Liver (tissue), 9 donors: ENCODE measurements around the gene RAX2. TPM values are rescaled to one million over a fixed set of nuclear protein-coding genes. Genes with fewer than 3 reads are reported as not detected.

Experiments used
- DNase-seq: peaks from one replicate; pipeline ENCODE4 v3.0.0-alpha.2; 2017; ENCODE audit warnings: low spot score
- H3K27ac ChIP-seq, 2 donors: one replicate each; pipeline ENCODE4 v1.7.0; 2013; ENCODE audit warnings: inconsistent platforms in 2 of 2, low read length in 2 of 2, control low read depth in 1 of 2, low read depth in 1 of 2, mild to moderate bottlenecking in 1 of 2
- H3K27me3 ChIP-seq, 4 donors: one replicate each; pipeline versions ENCODE4 v1.6.1 to v1.7.0; 2013; ENCODE audit warnings: low read length in 3 of 4, inconsistent platforms in 1 of 4, mild to moderate bottlenecking in 1 of 4, moderate library complexity in 1 of 4; ENCODE audit not compliant: control insufficient read depth in 4 of 4, insufficient read depth in 4 of 4
- H3K36me3 ChIP-seq, 4 donors: one replicate each; pipeline versions ENCODE4 v1.6.1 to v1.7.0; 2013; ENCODE audit warnings: low read length in 3 of 4, mild to moderate bottlenecking in 3 of 4, low read depth in 1 of 4, moderate library complexity in 1 of 4; ENCODE audit not compliant: control insufficient read depth in 4 of 4, insufficient read depth in 3 of 4
- H3K4me1 ChIP-seq, 4 donors: one replicate each; pipeline versions ENCODE4 v1.6.1 to v1.7.0; 2013; ENCODE audit warnings: low read length in 3 of 4, mild to moderate bottlenecking in 3 of 4, moderate library complexity in 1 of 4; ENCODE audit not compliant: control insufficient read depth in 4 of 4, insufficient read depth in 4 of 4
- H3K4me3 ChIP-seq, 3 donors: one replicate each; pipeline versions ENCODE4 v1.6.1 to v1.7.0; 2013; ENCODE audit warnings: low read length in 3 of 3, control low read depth in 1 of 3, low read depth in 1 of 3, mild to moderate bottlenecking in 1 of 3
- H3K9ac ChIP-seq, 2 donors: one replicate each; pipeline ENCODE4 v1.7.0; 2013; ENCODE audit warnings: low read length in 2 of 2, mild to moderate bottlenecking in 2 of 2, moderate library complexity in 2 of 2, control low read depth in 1 of 2, low read depth in 1 of 2
- H3K9me3 ChIP-seq, 4 donors: one replicate each; pipeline versions ENCODE4 v1.6.1 to v1.7.0; 2013; ENCODE audit warnings: low read length in 3 of 4; ENCODE audit not compliant: control insufficient read depth in 4 of 4
- CTCF ChIP-seq: fragments of 150-350 bp; IDR thresholded peaks from 2 replicates; pipeline ENCODE4 v1.5.1; 2017; ENCODE audit warnings: improper control_type of control experiment, low read depth, low read length; ENCODE audit not compliant: missing input control
- EGR1 ChIP-seq, 2 donors: IDR thresholded peaks; 2 replicates each; pipeline ENCODE4 v1.6.1; 2016 to 2018; ENCODE audit warnings: antibody characterized with exemption in 2 of 2, low read depth in 2 of 2
- FOXA1 ChIP-seq: IDR thresholded peaks from 2 replicates; pipeline ENCODE4 v1.6.1; 2016; ENCODE audit warnings: antibody characterized with exemption
- FOXA2 ChIP-seq: IDR thresholded peaks from 2 replicates; pipeline ENCODE4 v1.6.1; 2016; ENCODE audit warnings: antibody characterized with exemption
- GABPA ChIP-seq, 2 donors: IDR thresholded peaks in 1 of 2; conservative IDR thresholded peaks in 1 of 2; 2 replicates each; pipeline ENCODE4 v1.6.1; 2016; ENCODE audit warnings: antibody characterized with exemption in 2 of 2, mild to moderate bottlenecking in 1 of 2, moderate library complexity in 1 of 2
- HNF4A ChIP-seq, 2 donors: conservative IDR thresholded peaks; 2 replicates each; pipeline ENCODE4 v1.6.1; 2016; ENCODE audit warnings: antibody characterized with exemption in 2 of 2, mild to moderate bottlenecking in 2 of 2
- HNF4G ChIP-seq: IDR thresholded peaks from 2 replicates; pipeline ENCODE4 v1.6.1; 2016; ENCODE audit warnings: antibody characterized with exemption
- JUND ChIP-seq, 2 donors: IDR thresholded peaks; 2 replicates each; pipeline ENCODE4 v1.6.1; 2016; ENCODE audit warnings: antibody characterized with exemption in 2 of 2
- MAX ChIP-seq: IDR thresholded peaks from 2 replicates; pipeline ENCODE4 v1.6.1; 2016; ENCODE audit warnings: antibody characterized with exemption
- NR2F2 ChIP-seq: IDR thresholded peaks from 2 replicates; pipeline ENCODE4 v1.6.1; 2016; ENCODE audit warnings: antibody characterized with exemption
- RAD21 ChIP-seq, 2 donors: IDR thresholded peaks; 2 replicates each; pipeline ENCODE4 v1.6.1; 2016; ENCODE audit warnings: antibody characterized with exemption in 2 of 2, mild to moderate bottlenecking in 2 of 2
- REST ChIP-seq: IDR thresholded peaks from 2 replicates; pipeline ENCODE4 v1.6.1; 2016; ENCODE audit warnings: antibody characterized with exemption, mild to moderate bottlenecking
- RXRA ChIP-seq, 2 donors: IDR thresholded peaks; 2 replicates each; pipeline ENCODE4 v1.6.1; 2017 to 2018; ENCODE audit warnings: antibody characterized with exemption in 2 of 2, mild to moderate bottlenecking in 1 of 2
- SP1 ChIP-seq: IDR thresholded peaks from 2 replicates; pipeline ENCODE4 v1.6.1; 2018; ENCODE audit warnings: antibody characterized with exemption, mild to moderate bottlenecking
- TAF1 ChIP-seq: conservative IDR thresholded peaks from 2 replicates; pipeline ENCODE4 v1.6.1; 2016; ENCODE audit warnings: antibody characterized with exemption, mild to moderate bottlenecking
- YY1 ChIP-seq: IDR thresholded peaks from 2 replicates; pipeline ENCODE4 v1.6.1; 2016; ENCODE audit warnings: antibody characterized with exemption, mild to moderate bottlenecking
- ZBTB33 ChIP-seq: IDR thresholded peaks from 2 replicates; pipeline ENCODE4 v1.6.1; 2016; ENCODE audit warnings: antibody characterized with exemption
- WGBS: extraction: QIAGEN DNeasy Blood & Tissue Kit; methylation state at CpG from one replicate; pipeline ENCODE4 v1.1.7; 2013; 5-methylcytosine and 5-hydroxymethylcytosine counted together
- polyA plus RNA-seq, 2 donors: library from polyadenylated mRNA; stranded (reverse) in 1 of 2; unstranded in 1 of 2; fragments of 200-250 nt in 1 of 2; fragments of >200 nt in 1 of 2; fragmentation: Nextera tagmentation in 1 of 2; extraction: Ambion mirVana in 1 of 2; gene quantifications; one replicate each; pipeline versions ENCODE4 v1.2.1 to v1.2.3, GENCODE V29; 2013 to 2015
- total RNA-seq, 2 donors: library from RNA; depleted of rRNA; stranded (reverse); fragments of >200 nt; gene quantifications; one replicate each; pipeline ENCODE4 v1.2.3, GENCODE V29; 2014
- donor health status: healthy.
- donor health status: healthy.
- donor health status: healthy.
- donor health status: healthy.
- donor health status: healthy.

Gene RAX2
- total and polyA plus RNA-seq, 4 donors, result not detected

- Histone ChIP-seq H3K9ac (no peak overlapping the region), H3K36me3 (no peaks in the 10 kb centered on the region), H3K27ac (no peak overlapping the region), H3K4me3 (no peak overlapping the region), H3K27me3 (peaks cover 0 to 3% (median 1%) of the 10 kb centered on the region in 4 donors), H3K9me3 (peaks cover 0 to 5% (median 3%) of the 10 kb centered on the region in 4 donors), H3K4me1 (peaks cover 0 to 3% (median 0%) of the 10 kb centered on the region in 4 donors)
- TF ChIP-seq FOXA1 (no peak), GABPA (IDR thresholded peaks at IDR 0.05 in 1 of 2, conservative IDR thresholded peaks at IDR 0.05 in 1 of 2) (no peak), SP1 (no peak), REST (no peak), CTCF (no peak), YY1 (no peak), TAF1 (no peak), RAD21 (IDR thresholded peaks at IDR 0.05) (no peak), HNF4A (conservative IDR thresholded peaks at IDR 0.05) (no peak), NR2F2 (no peak), FOXA2 (no peak), RXRA (IDR thresholded peaks at IDR 0.05) (no peak)
- 69% methylated on average over 6 of the region's 6 CpGs for WGBS
- DNase-seq, result no peak
These were observed 26.1 kb upstream of the RAX2 start for GRCh38 chr19:3798137-3798536.

GRCh38 chr19:3796358-3796757, 24.3 kb upstream of the RAX2 start:
- peaks cover 0 to 5% (median 3%) of the 10 kb centered on the region in 4 donors for H3K9me3 ChIP-seq
- no peak for TF ChIP-seq FOXA2
- TF ChIP-seq CTCF, result no peak
- TF ChIP-seq GABPA (IDR thresholded peaks at IDR 0.05 in 1 of 2, conservative IDR thresholded peaks at IDR 0.05 in 1 of 2), result no peak
- TF ChIP-seq ZBTB33, result no peak
- no peak for TF ChIP-seq RAD21 (IDR thresholded peaks at IDR 0.05)
- TF ChIP-seq HNF4A (conservative IDR thresholded peaks at IDR 0.05), result no peak
- TF ChIP-seq YY1, result no peak
- no peak for TF ChIP-seq MAX
- no peak for TF ChIP-seq SP1
- no peak for TF ChIP-seq JUND (IDR thresholded peaks at IDR 0.05)
- no peak for TF ChIP-seq TAF1
- no peak for TF ChIP-seq REST
- TF ChIP-seq NR2F2, result no peak
- no peak for TF ChIP-seq EGR1 (IDR thresholded peaks at IDR 0.05; ENCODE audit: low read depth in 2 of 2)
- no peak for TF ChIP-seq FOXA1
- TF ChIP-seq RXRA (IDR thresholded peaks at IDR 0.05), result no peak
- TF ChIP-seq HNF4G, result no peak
- H3K4me3 ChIP-seq, result no peak overlapping the region
- H3K4me1 ChIP-seq, result peaks cover 0 to 3% (median 0%) of the 10 kb centered on the region in 4 donors
- no peak for DNase-seq
- no peak overlapping the region for H3K9ac ChIP-seq
- H3K27me3 ChIP-seq, result no peaks in the 10 kb centered on the region
- no peaks in the 10 kb centered on the region for H3K36me3 ChIP-seq
- 85% methylated on average over 2 of the region's 2 CpGs for WGBS
- no peak overlapping the region for H3K27ac ChIP-seq
